ENCODE results near the gene SPG7.

- TF ChIP-seq CTCF (IDR thresholded peaks at IDR 0.05) (no peak), POLR2A (IDR thresholded peaks at IDR 0.05) (no peak)
Measured at GRCh38 chr16:89482817-89483205, 25.4 kb upstream of the SPG7 start.

Data from heart left ventricle (tissue), 13 donors.